Measurements from ENCODE around the gene ING1.
"Not testable (repeated sequence)": the region's sequence is repeated elsewhere in the genome, so short reads cannot be mapped to it uniquely, and the experiment has no call there.

The ING1 gene

GRCh38 chr13:110713642-110713952 lies at the start of gene ING1:
TSS of gene ING1 (plus strand) at chr13:110713700. CDS start at chr13:110714150, 450 bp downstream.
- DNase-seq (ENCODE audit: low read depth in 3 of 3), result no peak

GRCh38 chr13:110664041-110664440 lies 49.5 kb upstream of the ING1 start:
- DNase-seq (ENCODE audit: low read depth in 3 of 3), result no peak

GRCh38 chr13:110664673-110665072 lies 48.8 kb upstream of the ING1 start:
- DNase-seq (ENCODE audit: low read depth in 3 of 3), result no peak

- no peak for DNase-seq (ENCODE audit: low read depth in 3 of 3)
These were observed 47.8 kb upstream of the ING1 start for GRCh38 chr13:110665491-110666254.

GRCh38 chr13:110666255-110666533 lies 47.3 kb upstream of the ING1 start:
- DNase-seq (ENCODE audit: low read depth in 3 of 3), result no peak

GRCh38 chr13:110669036-110669435 lies 44.5 kb upstream of the ING1 start:
- DNase-seq (ENCODE audit: low read depth in 3 of 3), result no peak

GRCh38 chr13:110669814-110670213 lies 43.7 kb upstream of the ING1 start:
- DNase-seq (ENCODE audit: low read depth in 3 of 3), result not testable (repeated sequence)

GRCh38 chr13:110676595-110677587 lies 36.6 kb upstream of the ING1 start:
- peak in 1 of 3 experiments; percentile 33 for DNase-seq (ENCODE audit: low read depth in 3 of 3)

GRCh38 chr13:110677731-110678545 lies 35.6 kb upstream of the ING1 start:
- no peak for DNase-seq (ENCODE audit: low read depth in 3 of 3)

- DNase-seq (ENCODE audit: low read depth in 3 of 3), result no peak
These were observed 32.6 kb upstream of the ING1 start for GRCh38 chr13:110680852-110681251.

- DNase-seq (ENCODE audit: low read depth in 3 of 3), result no peak
These were observed 31.5 kb upstream of the ING1 start for GRCh38 chr13:110681868-110682550.

GRCh38 chr13:110682746-110683145 lies 30.8 kb upstream of the ING1 start:
- no peak for DNase-seq (ENCODE audit: low read depth in 3 of 3)

- DNase-seq (ENCODE audit: low read depth in 3 of 3), result no peak
These were observed 30.2 kb upstream of the ING1 start for GRCh38 chr13:110683203-110683883.

- DNase-seq (ENCODE audit: low read depth in 3 of 3), result no peak
These were observed 29.6 kb upstream of the ING1 start for GRCh38 chr13:110683921-110684320.

- DNase-seq (ENCODE audit: low read depth in 3 of 3), result no peak
These were observed 29.0 kb upstream of the ING1 start for GRCh38 chr13:110684388-110685056.

GRCh38 chr13:110685305-110686020 lies 28.0 kb upstream of the ING1 start:
- DNase-seq (ENCODE audit: low read depth in 3 of 3), result no peak

- no peak for DNase-seq (ENCODE audit: low read depth in 3 of 3)
These were observed 25.8 kb upstream of the ING1 start for GRCh38 chr13:110687736-110688135.

GRCh38 chr13:110689041-110689440 lies 24.5 kb upstream of the ING1 start:
- no peak for DNase-seq (ENCODE audit: low read depth in 3 of 3)

- DNase-seq (ENCODE audit: low read depth in 3 of 3), result no peak
These were observed 23.8 kb upstream of the ING1 start for GRCh38 chr13:110689711-110690110.

GRCh38 chr13:110690516-110690915 lies 23.0 kb upstream of the ING1 start:
- no peak for DNase-seq (ENCODE audit: low read depth in 3 of 3)
